Upper lobe of right lung (tissue), 1 donor: ENCODE measurements around the gene ZNF143. TPM values are rescaled to one million over a fixed set of nuclear protein-coding genes. Genes with fewer than 3 reads are reported as not detected.
"Not testable (repeated sequence)": the region's sequence is repeated elsewhere in the genome, so short reads cannot be mapped to it uniquely, and the experiment has no call there.

Source experiments
- ATAC-seq: fragments of 200-7000 bp; cut with Tn5 transposase; one replicate; pipeline ENCODE4 v1.9.1; 2020; ENCODE audit warnings: mild to moderate bottlenecking, moderate library complexity
- DNase-seq: peaks from one replicate; pipeline ENCODE4 v3.0.0-alpha.2; 2020
- H3K27ac ChIP-seq: fragments of 200-600 bp; one replicate; pipeline ENCODE4 v1.8.0; 2022
- H3K27me3 ChIP-seq: fragments of 200-600 bp; one replicate; pipeline ENCODE4 v1.8.0; 2022; ENCODE audit warnings: mild to moderate bottlenecking
- H3K36me3 ChIP-seq: fragments of 200-600 bp; one replicate; pipeline ENCODE4 v1.8.0; 2022
- H3K4me1 ChIP-seq: fragments of 200-600 bp; one replicate; pipeline ENCODE4 v1.8.0; 2022
- H3K4me3 ChIP-seq: fragments of 200-600 bp; one replicate; pipeline ENCODE4 v1.8.0; 2022; ENCODE audit warnings: mild to moderate bottlenecking
- H3K9me3 ChIP-seq: fragments of 200-600 bp; one replicate; pipeline ENCODE4 v1.8.0; 2022
- CTCF ChIP-seq: fragments of 200-600 bp; IDR thresholded peaks from one replicate; pipeline ENCODE4 v1.8.0; 2022; ENCODE audit warnings: antibody characterized with exemption
- intact Hi-C: fragments of 100-400 bp; cut with DNase I; formaldehyde crosslinking; loops from one replicate; pipeline ENCODE4 v1.11.0; 2022
- long read RNA-seq: library from polyadenylated mRNA; unstranded; transcript quantifications from one replicate; pipeline ENCODE4 v2.0.0, GENCODE V29; 2021
- total RNA-seq: library from RNA; stranded (reverse); fragmentation: NEBNext Ultra II Directional; extraction: Animal tissue kit (Norgen Biotek cat#: 25700); gene quantifications from one replicate; pipeline ENCODE4 v1.2.1, GENCODE V29; 2021
- donor health status: DM: no; HTN: yes; CAD: no; lungs with severe emphysema.

The ZNF143 gene
- 29.6 TPM for total RNA-seq
- long read RNA-seq, transcript ZNF143-203 (16 exons, 2,947 nt): major isoform, 24 of 39 reads
- long read RNA-seq, transcript ZNF143-213 (16 exons, 2,022 nt): minor isoform, 8 of 39 reads
- long read RNA-seq, partial matches to known transcripts: 1 of 39 reads
- long read RNA-seq, other reads (novel, unspliced or antisense): 6 of 39 reads

DNA sequence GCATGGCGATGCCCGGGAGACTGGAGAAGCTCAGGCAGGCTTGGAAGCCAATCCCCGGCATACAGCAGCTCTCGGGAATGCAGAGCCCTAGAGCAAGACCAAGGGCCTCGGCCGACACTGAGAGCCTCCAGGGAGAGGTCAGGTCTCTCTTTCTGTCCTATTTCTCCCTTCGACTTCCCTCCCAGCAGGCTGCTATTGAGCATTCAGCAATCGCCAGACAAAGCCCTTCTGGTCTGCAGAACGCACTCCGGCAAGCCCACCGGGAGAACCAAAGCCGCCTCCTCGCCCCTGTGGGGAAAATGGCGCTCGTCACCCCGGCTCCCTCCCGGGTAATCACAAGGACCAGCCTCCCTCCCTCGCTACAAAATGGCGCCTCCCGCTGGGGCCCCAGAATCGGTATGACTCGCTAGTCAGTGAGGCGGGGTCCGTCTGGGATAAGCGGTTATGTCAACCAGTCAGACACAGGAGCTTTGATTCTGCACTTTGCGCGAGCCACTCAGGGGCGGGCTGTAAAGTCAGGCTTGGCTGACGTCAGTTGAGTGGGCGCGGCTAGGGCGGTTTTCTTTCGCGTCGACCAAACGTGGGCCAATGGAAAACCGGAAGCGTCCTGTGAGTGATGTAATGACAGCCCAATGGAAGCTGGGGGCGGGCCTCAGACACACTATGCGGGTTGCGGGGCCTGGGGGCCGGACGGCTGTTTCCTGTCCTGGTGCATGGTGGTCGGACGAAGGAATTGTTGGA lies at the start of gene ZNF143:
ZNF143 (plus strand) TSS at position 691 of the 741 bp plus-strand sequence. CDS start 10,297 bp downstream, outside the sequence.
- peak; percentile 100 for DNase-seq
- Histone ChIP-seq H3K4me1 (peaks cover 14% of the 10 kb centered on the region), H3K36me3 (no peaks in the 10 kb centered on the region), H3K27me3 (no peaks in the 10 kb centered on the region), H3K27ac (peak within 1 kb of the TSS; percentile 99), H3K9me3 (no peaks in the 10 kb centered on the region), H3K4me3 (peak within 1 kb of the TSS; percentile 98)
- peak; percentile 96 for ATAC-seq
- intact Hi-C loops: no loop called here
- no peak for TF ChIP-seq CTCF

GRCh38 chr11:9428706-9429105 lies 32.1 kb upstream of the ZNF143 start:
- H3K36me3 ChIP-seq: peaks cover 99% of the 10 kb centered on the region
- intact Hi-C loops: no loop called here
- H3K9me3 ChIP-seq: no peaks in the 10 kb centered on the region
- H3K4me1 ChIP-seq: no peaks in the 10 kb centered on the region
- H3K27me3 ChIP-seq: no peaks in the 10 kb centered on the region
- no peak for ATAC-seq
- TF ChIP-seq CTCF: no peak
- H3K27ac ChIP-seq: no peak overlapping the region
- no peak overlapping the region for H3K4me3 ChIP-seq
- DNase-seq: no peak

- no peaks in the 10 kb centered on the region for H3K4me1 ChIP-seq
- intact Hi-C loops: no loop called here
- no peak overlapping the region for H3K4me3 ChIP-seq
- no peak for TF ChIP-seq CTCF
- H3K9me3 ChIP-seq: no peaks in the 10 kb centered on the region
- ATAC-seq (no peak), DNase-seq (no peak)
- no peak overlapping the region for H3K27ac ChIP-seq
- peaks cover 99% of the 10 kb centered on the region for H3K36me3 ChIP-seq
- H3K27me3 ChIP-seq: no peaks in the 10 kb centered on the region
Observed at GRCh38 chr11:9438611-9439010, 22.2 kb upstream of the ZNF143 start.

- ATAC-seq (no peak), DNase-seq (no peak)
- H3K4me1 ChIP-seq: no peaks in the 10 kb centered on the region
- H3K9me3 ChIP-seq: no peaks in the 10 kb centered on the region
- TF ChIP-seq CTCF: no peak
- H3K36me3 ChIP-seq: peaks cover 58% of the 10 kb centered on the region
- H3K4me3 ChIP-seq: no peak overlapping the region
- intact Hi-C loops: no loop called here
- no peak overlapping the region for H3K27ac ChIP-seq
- no peaks in the 10 kb centered on the region for H3K27me3 ChIP-seq
Observed at GRCh38 chr11:9446230-9446629, 14.6 kb upstream of the ZNF143 start.

- Histone ChIP-seq H3K4me3 (no peak overlapping the region), H3K4me1 (no peaks in the 10 kb centered on the region), H3K27me3 (no peaks in the 10 kb centered on the region), H3K36me3 (peaks cover 33% of the 10 kb centered on the region), H3K9me3 (peaks cover 5% of the 10 kb centered on the region), H3K27ac (no peak overlapping the region)
- intact Hi-C loops: no loop called here
- no peak for TF ChIP-seq CTCF
- peak; percentile 40 for DNase-seq
- no peak for ATAC-seq
Observed at GRCh38 chr11:9448576-9449352, 12.0 kb upstream of the ZNF143 start.

- intact Hi-C loops, H3K36me3 ChIP-seq, DNase-seq, H3K27me3 ChIP-seq, H3K4me3 ChIP-seq, H3K27ac ChIP-seq, H3K9me3 ChIP-seq, ATAC-seq, H3K4me1 ChIP-seq: not testable (repeated sequence)
Observed at GRCh38 chr11:9452023-9452422, 8.8 kb upstream of the ZNF143 start.
